ENCODE data around the gene CARD14.
A peak's percentile ranks its signal among the peaks of the same experiment; 100 is the strongest.
"Not testable (repeated sequence)": the region's sequence is repeated elsewhere in the genome, so short reads cannot be mapped to it uniquely, and the experiment has no call there.

Gene CARD14

GRCh38 chr17:80183581-80184422, 14.0 kb downstream of the CARD14 start:
- H3K4me3 Mint-ChIP-seq, result no peak overlapping the region
- no peaks in the 10 kb centered on the region for H3K27me3 Mint-ChIP-seq
- ATAC-seq (replicated peaks), result no peak
- no peaks in the 10 kb centered on the region for H3K36me3 Mint-ChIP-seq
- H3K4me1 Mint-ChIP-seq, result no peaks in the 10 kb centered on the region
- H3K27ac Mint-ChIP-seq, result no peak overlapping the region
- DNase-seq, result no peak
- no peaks in the 10 kb centered on the region for H3K9me3 Mint-ChIP-seq

GRCh38 chr17:80184423-80184714, 14.5 kb downstream of the CARD14 start:
- no peak for DNase-seq
- H3K9me3 Mint-ChIP-seq, result no peaks in the 10 kb centered on the region

GRCh38 chr17:80185968-80186367, 16.1 kb downstream of the CARD14 start:
- H3K27me3 Mint-ChIP-seq, result peaks cover 0 to 5% of the 10 kb centered on the region in 2 donors
- no peak overlapping the region for H3K4me3 Mint-ChIP-seq
- no peak for ATAC-seq (replicated peaks)
- no peaks in the 10 kb centered on the region for H3K36me3 Mint-ChIP-seq
- H3K9me3 Mint-ChIP-seq, result no peaks in the 10 kb centered on the region
- no peak for DNase-seq
- no peak overlapping the region for H3K27ac Mint-ChIP-seq
- H3K4me1 Mint-ChIP-seq, result no peaks in the 10 kb centered on the region

More at GRCh38 chr17:80184423-80184714, 14.5 kb downstream of the CARD14 start:
- H3K27ac Mint-ChIP-seq, result no peak overlapping the region
- H3K27me3 Mint-ChIP-seq, result no peaks in the 10 kb centered on the region
- no peaks in the 10 kb centered on the region for H3K36me3 Mint-ChIP-seq
- no peak for ATAC-seq (replicated peaks)
- no peaks in the 10 kb centered on the region for H3K4me1 Mint-ChIP-seq
- no peak overlapping the region for H3K4me3 Mint-ChIP-seq

- no peak overlapping the region for H3K27ac Mint-ChIP-seq
- H3K4me3 Mint-ChIP-seq, result no peak overlapping the region
- no peaks in the 10 kb centered on the region for H3K4me1 Mint-ChIP-seq
- H3K36me3 Mint-ChIP-seq, result no peaks in the 10 kb centered on the region
- DNase-seq (no peak), ATAC-seq (replicated peaks) (no peak)
- no peaks in the 10 kb centered on the region for H3K9me3 Mint-ChIP-seq
- H3K27me3 Mint-ChIP-seq, result peaks cover 5 to 14% of the 10 kb centered on the region in 2 donors
Measured at GRCh38 chr17:80187090-80187489, 17.3 kb downstream of the CARD14 start.

GRCh38 chr17:80187515-80187941, 17.7 kb downstream of the CARD14 start:
- Mint-ChIP-seq H3K27ac (no peak overlapping the region), H3K36me3 (no peaks in the 10 kb centered on the region), H3K27me3 (peaks cover 7 to 15% of the 10 kb centered on the region in 2 donors), H3K9me3 (no peaks in the 10 kb centered on the region), H3K4me3 (no peak overlapping the region), H3K4me1 (no peaks in the 10 kb centered on the region)
- no peak for ATAC-seq (replicated peaks)
- no peak for DNase-seq

GRCh38 chr17:80189611-80190010, 19.8 kb downstream of the CARD14 start:
- H3K27me3 Mint-ChIP-seq, result peaks cover 16 to 25% of the 10 kb centered on the region in 2 donors

GRCh38 chr17:80190716-80191115, 20.9 kb downstream of the CARD14 start:
- no peaks in the 10 kb centered on the region for H3K4me1 Mint-ChIP-seq
- no peaks in the 10 kb centered on the region for H3K36me3 Mint-ChIP-seq
- ATAC-seq (replicated peaks) (no peak), DNase-seq (no peak)
- no peak overlapping the region for H3K27ac Mint-ChIP-seq
- peaks cover 16 to 25% of the 10 kb centered on the region in 2 donors for H3K27me3 Mint-ChIP-seq
- H3K9me3 Mint-ChIP-seq, result no peaks in the 10 kb centered on the region
- no peak overlapping the region for H3K4me3 Mint-ChIP-seq

More at GRCh38 chr17:80189611-80190010, 19.8 kb downstream of the CARD14 start:
- H3K4me3 Mint-ChIP-seq, result no peak overlapping the region
- H3K4me1 Mint-ChIP-seq, result no peaks in the 10 kb centered on the region
- no peaks in the 10 kb centered on the region for H3K36me3 Mint-ChIP-seq
- no peak for DNase-seq
- no peaks in the 10 kb centered on the region for H3K9me3 Mint-ChIP-seq
- H3K27ac Mint-ChIP-seq, result no peak overlapping the region
- no peak for ATAC-seq (replicated peaks)

- Mint-ChIP-seq H3K27me3 (peaks cover 20 to 28% of the 10 kb centered on the region in 2 donors), H3K9me3 (peaks cover 0 to 1% of the 10 kb centered on the region in 2 donors), H3K36me3 (no peaks in the 10 kb centered on the region), H3K27ac (no peak overlapping the region), H3K4me3 (no peak overlapping the region), H3K4me1 (peaks cover 0 to 1% of the 10 kb centered on the region in 2 donors)
- ATAC-seq (replicated peaks), result no peak
- DNase-seq, result no peak
Measured at GRCh38 chr17:80191192-80191591, 21.4 kb downstream of the CARD14 start.

- Mint-ChIP-seq H3K4me1 (peaks cover 0 to 1% of the 10 kb centered on the region in 2 donors), H3K4me3 (no peak overlapping the region), H3K27me3 (peaks cover 22 to 28% of the 10 kb centered on the region in 2 donors), H3K27ac (no peak overlapping the region), H3K36me3 (no peaks in the 10 kb centered on the region), H3K9me3 (peaks cover 0 to 1% of the 10 kb centered on the region in 2 donors)
- DNase-seq (no peak), ATAC-seq (replicated peaks) (no peak)
Measured at GRCh38 chr17:80191865-80192661, 22.2 kb downstream of the CARD14 start.

- H3K4me1 Mint-ChIP-seq, result peaks cover 0 to 1% of the 10 kb centered on the region in 2 donors
- peaks cover 22 to 28% of the 10 kb centered on the region in 2 donors for H3K27me3 Mint-ChIP-seq
- no peak overlapping the region for H3K4me3 Mint-ChIP-seq
- peaks cover 0 to 1% of the 10 kb centered on the region in 2 donors for H3K9me3 Mint-ChIP-seq
- no peak for ATAC-seq (replicated peaks)
- DNase-seq, result no peak
- H3K36me3 Mint-ChIP-seq, result no peaks in the 10 kb centered on the region
- no peak overlapping the region for H3K27ac Mint-ChIP-seq
Measured at GRCh38 chr17:80195141-80195540, 25.3 kb downstream of the CARD14 start.

- Mint-ChIP-seq H3K4me1 (peaks cover 0 to 1% of the 10 kb centered on the region in 2 donors), H3K27me3 (peaks cover 22 to 24% of the 10 kb centered on the region in 2 donors), H3K27ac (no peak overlapping the region), H3K36me3 (no peaks in the 10 kb centered on the region), H3K9me3 (peaks cover 0 to 1% of the 10 kb centered on the region in 2 donors), H3K4me3 (peak overlapping the region in 1 of 2 donors; percentile 14)
- DNase-seq, result peak; percentile 14
- peak; percentile 41 to 50 for ATAC-seq (replicated peaks)
Measured at GRCh38 chr17:80195671-80196529, 26.1 kb downstream of the CARD14 start.

GRCh38 chr17:80196652-80197051, 26.8 kb downstream of the CARD14 start:
- ATAC-seq (replicated peaks) (no peak), DNase-seq (no peak)
- Mint-ChIP-seq H3K4me1 (peaks cover 0 to 1% of the 10 kb centered on the region in 2 donors), H3K27ac (no peak overlapping the region), H3K36me3 (no peaks in the 10 kb centered on the region), H3K9me3 (peaks cover 0 to 1% of the 10 kb centered on the region in 2 donors), H3K27me3 (peaks cover 19 to 22% of the 10 kb centered on the region in 2 donors), H3K4me3 (no peak overlapping the region)

- Mint-ChIP-seq H3K4me3 (no peak overlapping the region), H3K27ac (no peak overlapping the region), H3K36me3 (peaks cover 0 to 1% of the 10 kb centered on the region in 2 donors), H3K4me1 (peaks cover 0 to 1% of the 10 kb centered on the region in 2 donors), H3K27me3 (peaks cover 13 to 15% of the 10 kb centered on the region in 2 donors), H3K9me3 (peaks cover 0 to 1% of the 10 kb centered on the region in 2 donors)
- ATAC-seq (replicated peaks) (no peak), DNase-seq (no peak)
Measured at GRCh38 chr17:80198144-80198661, 28.4 kb downstream of the CARD14 start.

GRCh38 chr17:80199295-80199694, 29.5 kb downstream of the CARD14 start:
- not testable (repeated sequence) for H3K36me3 Mint-ChIP-seq; H3K27me3 Mint-ChIP-seq; H3K27ac Mint-ChIP-seq; ATAC-seq (replicated peaks); H3K4me1 Mint-ChIP-seq; DNase-seq; H3K9me3 Mint-ChIP-seq; H3K4me3 Mint-ChIP-seq

Data from stimulated activated naive B cell treated with anti-CD40 and anti-IgM and Interleukin-4, amounts not matched to agents 10 μg/mL and 1 μg/mL and 100 μg/mL, for 72 hours (primary cell).